SU-DHL-6 (cell line): Measurements from ENCODE around the gene SYVN1.

Experiments used
- EZH2phosphoT487 ChIP-seq: fragments of 200-600 bp; sonication (generic), shearing (Covaris generic); conservative IDR thresholded peaks from 2 replicates; pipeline ENCODE4 v1.6.1; 2018; ENCODE audit warnings: mild to moderate bottlenecking, antibody characterized with exemption, low read length, moderate library complexity, mixed read lengths
- TF ChIP-seq, protein P1 (sequence below): fragments of 200-600 bp; sonication (generic); IDR thresholded peaks from one replicate; pipeline ENCODE4 v1.5.1; 2017; ENCODE audit warnings: antibody characterized with exemption, mild to moderate bottlenecking, low read length, moderate library complexity; ENCODE audit not compliant: insufficient read depth, poor library complexity, severe bottlenecking

DNA sequence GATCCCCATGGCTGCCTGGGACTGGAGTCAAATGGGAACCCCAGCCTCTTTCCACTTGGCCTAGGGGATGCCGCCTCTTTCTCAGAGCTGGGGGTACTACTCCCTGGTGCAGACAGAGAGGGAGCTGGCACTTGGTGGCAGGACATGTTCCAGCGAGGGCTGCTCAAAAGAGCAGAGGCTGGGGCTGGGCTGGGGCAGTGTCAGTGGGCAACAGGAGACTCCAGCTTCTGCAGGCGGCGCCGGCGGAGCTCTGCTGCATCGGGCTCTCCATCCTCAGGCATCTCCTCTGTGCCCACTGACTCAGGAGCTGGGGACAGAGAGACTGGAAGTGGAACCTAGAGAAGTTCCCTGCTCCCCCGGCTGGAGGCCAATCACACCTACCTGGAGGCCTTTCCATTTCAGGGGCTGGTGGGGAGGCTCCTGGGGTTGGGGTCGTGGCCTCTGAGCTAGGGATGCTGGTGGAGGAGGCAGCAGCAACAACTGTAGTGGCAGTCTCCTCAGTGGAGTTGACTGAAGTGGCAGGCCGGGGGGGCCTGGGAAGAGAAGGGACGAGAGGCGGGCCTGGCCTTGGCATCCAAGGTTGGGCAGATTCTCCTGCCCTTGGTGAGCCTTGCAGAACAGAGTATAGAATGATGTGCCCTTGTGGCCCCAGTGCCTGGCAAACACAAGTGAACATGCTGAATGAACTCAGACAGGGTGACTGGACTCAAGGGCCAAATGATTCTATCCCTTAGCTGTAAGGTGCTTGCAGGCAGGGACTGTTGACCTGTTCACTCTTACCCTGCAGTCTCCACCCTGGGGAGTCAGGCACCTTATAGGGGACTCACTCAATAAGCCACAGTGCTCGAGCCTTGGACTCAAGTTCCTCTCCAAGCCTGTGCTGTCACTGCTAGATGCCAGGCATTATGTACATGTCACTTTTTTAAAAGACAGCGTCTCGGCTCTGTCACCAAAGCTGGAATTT is 5.9 kb downstream of the SYVN1 start:
- TF ChIP-seq, protein P1, sequence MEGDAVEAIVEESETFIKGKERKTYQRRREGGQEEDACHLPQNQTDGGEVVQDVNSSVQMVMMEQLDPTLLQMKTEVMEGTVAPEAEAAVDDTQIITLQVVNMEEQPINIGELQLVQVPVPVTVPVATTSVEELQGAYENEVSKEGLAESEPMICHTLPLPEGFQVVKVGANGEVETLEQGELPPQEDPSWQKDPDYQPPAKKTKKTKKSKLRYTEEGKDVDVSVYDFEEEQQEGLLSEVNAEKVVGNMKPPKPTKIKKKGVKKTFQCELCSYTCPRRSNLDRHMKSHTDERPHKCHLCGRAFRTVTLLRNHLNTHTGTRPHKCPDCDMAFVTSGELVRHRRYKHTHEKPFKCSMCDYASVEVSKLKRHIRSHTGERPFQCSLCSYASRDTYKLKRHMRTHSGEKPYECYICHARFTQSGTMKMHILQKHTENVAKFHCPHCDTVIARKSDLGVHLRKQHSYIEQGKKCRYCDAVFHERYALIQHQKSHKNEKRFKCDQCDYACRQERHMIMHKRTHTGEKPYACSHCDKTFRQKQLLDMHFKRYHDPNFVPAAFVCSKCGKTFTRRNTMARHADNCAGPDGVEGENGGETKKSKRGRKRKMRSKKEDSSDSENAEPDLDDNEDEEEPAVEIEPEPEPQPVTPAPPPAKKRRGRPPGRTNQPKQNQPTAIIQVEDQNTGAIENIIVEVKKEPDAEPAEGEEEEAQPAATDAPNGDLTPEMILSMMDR = no peak
- no peak for TF ChIP-seq EZH2phosphoT487
